Effector memory CD4-positive, alpha-beta T cell (primary cell): Measurements from ENCODE around the gene NFATC2.
"Not testable (repeated sequence)": the region's sequence is repeated elsewhere in the genome, so short reads cannot be mapped to it uniquely, and the experiment has no call there.

Experiments used
- DNase-seq, 3 donors: peaks; one replicate each; pipeline ENCODE4 v3.0.0-alpha.2; 2020
- H3K27ac ChIP-seq: 2 replicates; pipeline ENCODE4 v1.7.0; 2013; ENCODE audit warnings: mild to moderate bottlenecking, low read length, moderate library complexity; ENCODE audit not compliant: insufficient read depth, poor library complexity, severe bottlenecking
- H3K27me3 ChIP-seq: replicated peaks from 2 replicates; pipeline ENCODE4 v1.7.0; 2013; ENCODE audit warnings: mild to moderate bottlenecking, low read length; ENCODE audit not compliant: insufficient read depth, control insufficient read depth, poor library complexity, severe bottlenecking
- H3K36me3 ChIP-seq: 2 replicates; pipeline ENCODE4 v1.7.0; 2013; ENCODE audit warnings: mild to moderate bottlenecking, low read length, moderate library complexity; ENCODE audit not compliant: control insufficient read depth, insufficient read depth
- H3K4me1 ChIP-seq: 2 replicates; pipeline ENCODE4 v1.7.0; 2013; ENCODE audit warnings: low read length, mild to moderate bottlenecking; ENCODE audit not compliant: control insufficient read depth, insufficient read depth, poor library complexity, severe bottlenecking
- H3K4me3 ChIP-seq: 2 replicates; pipeline ENCODE4 v1.7.0; 2013; ENCODE audit warnings: low read length, low read depth, mild to moderate bottlenecking; ENCODE audit not compliant: insufficient read depth, poor library complexity, severe bottlenecking
- H3K9me3 ChIP-seq: 2 replicates; pipeline ENCODE4 v1.7.0; 2013; ENCODE audit warnings: mild to moderate bottlenecking, low read length, moderate library complexity; ENCODE audit not compliant: control insufficient read depth

The NFATC2 gene

DNA sequence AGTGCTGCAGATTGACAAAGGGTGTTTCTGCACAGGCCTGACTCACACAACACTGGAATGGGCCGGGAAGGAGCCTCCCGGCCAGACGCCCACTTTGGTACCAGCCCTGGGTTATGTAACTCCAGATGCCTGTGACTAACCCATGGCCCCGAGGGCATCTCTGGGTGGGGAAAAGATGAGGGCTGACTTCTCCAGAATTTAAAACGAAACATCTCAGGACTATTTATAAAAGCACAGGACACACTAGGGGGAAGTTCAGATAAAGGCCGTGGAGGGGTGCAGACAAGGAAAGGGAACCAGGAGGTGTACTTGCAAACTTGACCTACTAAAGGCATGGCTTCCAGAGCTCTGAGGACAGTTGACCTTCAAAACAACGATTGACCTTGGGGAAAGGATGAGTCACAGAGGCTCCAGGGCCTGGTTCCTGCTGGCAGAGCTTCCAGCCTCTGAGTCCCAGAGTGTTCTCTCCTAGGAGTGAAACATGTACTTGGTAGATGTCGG, 196.9 kb downstream of the NFATC2 start:
- no peaks in the 10 kb centered on the region for H3K9me3 ChIP-seq
- no peaks in the 10 kb centered on the region for H3K36me3 ChIP-seq
- no peaks in the 10 kb centered on the region for H3K27me3 ChIP-seq
- no peak overlapping the region for H3K27ac ChIP-seq
- no peaks in the 10 kb centered on the region for H3K4me1 ChIP-seq
- no peak for DNase-seq
- no peak overlapping the region for H3K4me3 ChIP-seq

DNA sequence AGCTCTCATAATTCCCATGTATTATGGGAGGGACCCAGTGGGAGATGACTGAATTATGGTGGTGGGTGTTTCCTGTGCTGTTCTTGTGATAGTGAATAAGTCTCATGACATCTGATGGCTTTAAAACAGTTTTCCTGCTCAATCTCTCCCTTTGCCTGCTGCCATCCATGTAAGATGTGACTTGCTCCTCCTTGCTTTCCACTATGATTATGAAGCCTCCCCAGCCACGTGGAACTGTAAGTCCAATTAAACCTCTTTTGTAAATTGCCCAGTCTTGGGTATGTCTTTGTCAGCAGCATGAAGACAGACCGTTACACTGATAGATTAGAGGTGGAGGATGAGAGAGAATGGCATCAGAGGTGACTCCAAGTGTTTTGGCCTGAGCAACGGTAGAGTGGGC, 198.7 kb downstream of the NFATC2 start:
- not testable (repeated sequence) for H3K36me3 ChIP-seq, H3K9me3 ChIP-seq, H3K27ac ChIP-seq, H3K4me1 ChIP-seq, DNase-seq, H3K27me3 ChIP-seq, H3K4me3 ChIP-seq

DNA sequence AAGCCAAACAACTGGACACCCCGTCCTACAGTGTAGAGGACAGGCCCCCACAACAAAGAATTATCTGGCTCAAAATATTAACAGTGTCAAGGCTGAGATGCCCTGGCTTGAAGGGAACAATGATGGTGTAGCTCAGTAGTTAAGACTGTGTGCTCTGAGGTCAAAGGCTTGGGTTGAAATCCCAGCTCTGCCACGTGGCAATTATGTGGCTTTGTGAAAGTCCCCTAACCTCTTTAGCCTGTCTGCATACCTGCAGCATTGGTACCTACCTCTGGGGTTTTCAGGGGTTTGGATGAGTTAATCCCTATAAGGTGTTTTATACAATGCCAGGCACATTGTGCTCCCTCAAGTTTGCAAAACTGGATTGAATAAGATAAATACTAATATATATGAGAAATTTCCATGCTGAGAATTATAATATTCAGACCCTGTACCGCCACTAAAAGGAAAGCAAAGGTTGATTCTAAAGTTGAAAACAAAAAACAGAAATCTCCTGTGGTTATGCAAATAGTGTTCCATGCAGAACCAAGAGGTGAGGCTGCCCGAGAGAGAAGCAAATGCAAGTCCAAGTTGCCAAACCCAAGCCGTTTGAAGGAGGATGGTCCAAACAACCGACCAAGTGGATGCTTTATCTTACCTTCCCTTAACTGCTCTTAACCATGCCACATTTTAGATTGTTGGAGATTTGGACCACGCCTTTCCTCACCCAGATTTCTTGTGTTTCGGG, 199.8 kb downstream of the NFATC2 start:
- Histone ChIP-seq H3K4me1 (no peaks in the 10 kb centered on the region), H3K27me3 (no peaks in the 10 kb centered on the region), H3K27ac (no peak overlapping the region), H3K4me3 (no peak overlapping the region), H3K9me3 (no peaks in the 10 kb centered on the region), H3K36me3 (no peaks in the 10 kb centered on the region)
- no peak for DNase-seq

- Histone ChIP-seq H3K4me1 (no peaks in the 10 kb centered on the region), H3K36me3 (no peaks in the 10 kb centered on the region), H3K27ac (no peak overlapping the region), H3K4me3 (no peak overlapping the region), H3K27me3 (no peaks in the 10 kb centered on the region), H3K9me3 (no peaks in the 10 kb centered on the region)
- DNase-seq, result no peak
Measured at GRCh38 chr20:51341581-51341980, 200.9 kb downstream of the NFATC2 start.

DNA sequence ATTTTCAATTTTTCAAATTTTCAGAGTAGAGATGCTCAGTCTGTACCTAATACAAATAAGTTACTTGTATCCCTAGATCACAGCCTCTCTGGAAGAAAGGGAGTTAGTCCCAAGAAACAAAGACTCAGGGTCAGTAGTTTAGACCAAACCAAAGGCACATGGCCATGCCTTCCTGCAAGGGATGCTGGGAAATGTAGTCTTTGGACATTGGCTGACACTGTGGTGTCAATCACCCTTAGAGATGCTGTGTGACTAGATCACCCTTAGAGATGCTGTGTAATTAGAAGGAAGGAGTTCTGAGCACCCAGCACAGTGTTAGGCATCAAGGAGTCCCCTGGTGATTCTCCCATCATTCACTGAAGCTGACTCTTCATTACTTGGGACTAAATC, 202.1 kb downstream of the NFATC2 start:
- Histone ChIP-seq H3K27me3 (no peaks in the 10 kb centered on the region), H3K9me3 (no peaks in the 10 kb centered on the region), H3K36me3 (no peaks in the 10 kb centered on the region), H3K4me3 (no peak overlapping the region), H3K4me1 (no peaks in the 10 kb centered on the region), H3K27ac (no peak overlapping the region)
- no peak for DNase-seq

GRCh38 chr20:51339721-51340450, 202.6 kb downstream of the NFATC2 start:
- DNase-seq, result no peak
- H3K27ac ChIP-seq, result no peak overlapping the region
- H3K36me3 ChIP-seq, result no peaks in the 10 kb centered on the region
- no peaks in the 10 kb centered on the region for H3K4me1 ChIP-seq
- H3K9me3 ChIP-seq, result no peaks in the 10 kb centered on the region
- no peaks in the 10 kb centered on the region for H3K27me3 ChIP-seq
- no peak overlapping the region for H3K4me3 ChIP-seq

DNA sequence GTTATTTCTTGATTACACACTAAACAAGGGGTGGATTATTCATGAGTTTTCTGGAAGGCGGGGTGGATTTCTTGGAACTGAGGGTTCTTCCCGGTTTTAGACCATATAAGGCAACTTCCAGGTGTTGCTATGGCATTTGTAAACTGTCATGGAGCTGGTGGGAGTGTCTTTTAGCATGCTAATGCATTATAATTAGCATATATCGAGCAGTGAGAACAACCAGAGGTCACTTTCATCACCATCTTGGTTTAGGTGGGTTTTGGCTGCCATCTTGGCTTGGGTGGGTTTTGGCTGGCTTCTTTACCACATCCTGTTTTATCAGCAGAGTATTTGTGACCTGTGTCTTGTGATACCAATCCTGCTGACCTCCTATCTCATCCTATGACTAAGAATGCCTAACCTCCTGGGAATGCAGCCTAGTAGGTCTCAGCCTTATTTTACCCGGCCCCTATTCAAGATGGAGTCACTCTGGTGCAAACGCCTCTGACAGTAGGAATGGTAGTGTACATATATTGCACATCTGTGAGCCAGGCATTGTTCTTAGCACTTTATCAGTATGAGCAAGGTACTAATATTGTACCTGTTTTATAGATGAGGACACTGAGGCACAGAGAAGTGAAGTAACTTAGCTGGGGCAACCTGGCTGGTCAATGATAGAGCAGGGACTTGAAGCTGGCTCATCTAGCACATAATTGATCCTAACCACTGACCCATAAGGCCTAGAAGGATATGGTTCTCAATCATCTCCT, 203.7 kb downstream of the NFATC2 start:
- Histone ChIP-seq H3K4me3 (no peak overlapping the region), H3K27me3 (no peaks in the 10 kb centered on the region), H3K9me3 (no peaks in the 10 kb centered on the region), H3K27ac (no peak overlapping the region), H3K4me1 (no peaks in the 10 kb centered on the region), H3K36me3 (no peaks in the 10 kb centered on the region)
- DNase-seq, result no peak

DNA sequence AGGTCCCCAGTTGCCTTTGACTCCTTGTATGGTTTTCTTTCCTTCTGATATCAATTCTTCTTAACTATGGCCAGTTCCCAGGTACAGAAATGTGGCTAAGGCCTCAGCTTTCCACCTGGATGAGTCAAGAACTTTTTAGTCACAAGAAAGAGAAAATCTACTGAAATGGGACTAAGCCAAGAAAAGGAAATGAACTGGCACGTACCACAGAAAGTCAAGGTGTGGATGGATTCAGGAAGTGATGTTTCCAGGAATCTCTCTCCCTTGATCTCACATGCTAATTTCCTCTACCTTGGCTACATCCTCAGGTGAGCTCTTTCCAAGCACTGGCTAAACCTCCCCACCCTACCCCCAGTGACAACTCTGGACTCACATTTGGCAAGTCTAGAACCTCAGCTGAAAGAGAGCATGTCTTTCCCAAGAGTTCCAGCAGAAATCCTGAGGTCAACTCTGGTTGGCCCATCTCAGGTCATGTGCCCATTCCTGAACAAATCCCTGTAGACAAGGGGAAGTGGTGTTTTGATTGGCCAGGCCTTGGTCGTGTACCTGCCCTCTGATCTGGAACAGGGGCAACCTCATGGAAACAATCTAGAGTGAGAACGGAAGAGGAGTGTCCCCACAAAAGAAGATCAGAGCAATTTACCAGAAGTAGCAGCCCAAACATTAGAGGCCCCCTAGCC, 205.3 kb downstream of the NFATC2 start:
- Histone ChIP-seq H3K27ac (no peak overlapping the region), H3K36me3 (no peaks in the 10 kb centered on the region), H3K9me3 (no peaks in the 10 kb centered on the region), H3K27me3 (no peaks in the 10 kb centered on the region), H3K4me3 (no peak overlapping the region), H3K4me1 (no peaks in the 10 kb centered on the region)
- DNase-seq, result no peak
